H54 (cell line): ENCODE data around the gene SH3BGRL3.

ENCODE experiments used
- DNase-seq: peaks from one replicate; pipeline ENCODE4 v3.0.0; 2011; ENCODE audit warnings: low spot score, mixed read lengths; ENCODE audit not compliant: insufficient read length
- FAIRE-seq: peaks from 3 replicates; lab custom pipeline; 2011; peaks lifted over from hg19 to GRCh38; lab: Jason Lieb, UNC
- POLR2A ChIP-seq: IDR thresholded peaks from 2 replicates; pipeline ENCODE4 v1.6.1; 2011; ENCODE audit warnings: low read depth, mild to moderate bottlenecking, low read length

SH3BGRL3 gene

DNA sequence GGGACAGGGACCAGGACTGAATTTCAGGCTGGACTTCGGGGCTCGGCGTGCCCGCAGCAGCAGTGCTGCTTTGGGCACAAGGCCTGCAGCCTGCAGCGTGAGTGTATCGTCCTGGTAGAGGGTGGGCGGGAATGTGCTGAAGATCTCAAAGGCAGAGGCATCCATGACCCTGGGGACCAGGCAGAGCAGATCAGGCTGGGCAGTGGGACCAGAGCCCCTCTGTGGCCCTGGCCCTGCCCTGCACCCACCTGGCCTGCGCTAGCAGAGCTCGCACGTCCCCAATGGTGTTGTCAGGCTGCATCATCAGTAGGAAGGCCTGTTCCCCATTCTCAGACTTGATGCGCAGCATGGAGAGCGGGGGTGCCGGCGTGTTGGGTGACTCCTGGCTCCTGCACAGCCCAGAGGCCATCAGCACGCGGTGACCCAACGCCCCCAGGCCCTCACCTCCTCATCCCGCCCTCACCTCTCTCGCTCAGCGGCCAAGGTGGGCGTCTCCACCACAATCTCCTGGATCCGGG is 2.6 kb downstream of the SH3BGRL3 start:
- no peak for TF ChIP-seq POLR2A
- FAIRE-seq (no peak), DNase-seq (no peak)

DNA sequence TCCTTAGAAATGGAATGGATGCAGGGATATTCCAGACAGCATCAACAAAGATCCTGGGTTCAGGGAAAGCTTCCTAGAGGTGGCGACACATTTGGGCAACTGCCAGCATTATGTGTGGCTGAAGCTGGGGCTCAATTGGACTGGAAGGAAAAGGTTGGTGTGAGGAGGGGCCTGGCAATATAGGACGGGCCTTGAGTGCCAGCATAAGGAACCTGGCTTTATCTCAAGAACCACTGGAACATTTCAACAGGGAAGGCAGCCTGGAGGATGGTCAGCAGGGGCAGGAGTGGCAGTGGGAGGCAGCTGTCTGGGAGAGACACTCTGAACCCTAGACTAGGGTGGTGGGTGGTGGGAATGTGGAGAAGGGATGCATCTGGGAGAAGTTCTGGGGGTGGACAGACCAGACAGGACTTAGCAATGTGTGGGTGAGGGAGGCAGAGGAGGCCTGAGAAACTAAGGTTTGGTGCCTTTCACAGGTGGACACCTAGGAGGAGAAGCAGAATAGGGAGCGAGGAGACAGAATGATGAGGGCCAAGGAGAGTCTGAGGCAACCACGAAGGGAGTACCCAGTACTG is 3.5 kb downstream of the SH3BGRL3 start:
- no peak for FAIRE-seq
- no peak for DNase-seq
- TF ChIP-seq POLR2A, result no peak

DNA sequence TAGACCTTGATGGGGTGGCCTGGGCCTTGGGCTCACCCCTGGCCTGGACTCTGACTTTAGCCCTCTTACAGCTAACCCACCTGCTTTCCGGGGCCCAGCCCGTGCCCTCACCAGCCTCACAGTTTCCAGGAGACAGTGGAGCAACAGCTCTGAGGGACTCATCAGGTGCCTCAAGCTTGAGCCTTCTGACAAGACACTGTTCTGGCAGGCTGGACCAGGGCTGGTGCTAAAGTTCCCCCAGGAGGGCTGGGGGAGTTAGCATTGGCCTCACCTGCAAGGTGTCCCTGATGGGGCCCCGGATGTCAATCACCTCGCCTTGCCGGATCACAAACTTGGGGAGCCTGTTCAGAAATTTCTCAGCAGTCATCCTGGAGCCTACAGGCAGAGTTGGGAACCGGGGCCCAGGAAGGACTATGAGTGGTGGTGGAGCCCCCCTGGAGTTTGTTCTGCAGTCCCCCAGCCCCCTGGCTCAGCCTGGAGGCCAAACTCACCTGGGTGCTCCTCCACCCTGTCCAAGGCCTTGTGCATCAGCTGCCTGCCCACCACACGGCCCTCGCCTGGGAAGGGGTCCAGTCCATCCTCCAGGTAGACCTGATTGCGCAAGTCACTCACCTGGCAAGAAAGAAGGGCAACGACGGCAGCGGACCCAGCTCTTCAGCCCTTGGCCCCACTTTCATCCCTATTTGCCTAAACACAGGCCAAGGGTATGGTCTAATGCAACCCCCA is 4.1 kb downstream of the SH3BGRL3 start:
- DNase-seq, result no peak
- no peak for TF ChIP-seq POLR2A
- no peak for FAIRE-seq

DNA sequence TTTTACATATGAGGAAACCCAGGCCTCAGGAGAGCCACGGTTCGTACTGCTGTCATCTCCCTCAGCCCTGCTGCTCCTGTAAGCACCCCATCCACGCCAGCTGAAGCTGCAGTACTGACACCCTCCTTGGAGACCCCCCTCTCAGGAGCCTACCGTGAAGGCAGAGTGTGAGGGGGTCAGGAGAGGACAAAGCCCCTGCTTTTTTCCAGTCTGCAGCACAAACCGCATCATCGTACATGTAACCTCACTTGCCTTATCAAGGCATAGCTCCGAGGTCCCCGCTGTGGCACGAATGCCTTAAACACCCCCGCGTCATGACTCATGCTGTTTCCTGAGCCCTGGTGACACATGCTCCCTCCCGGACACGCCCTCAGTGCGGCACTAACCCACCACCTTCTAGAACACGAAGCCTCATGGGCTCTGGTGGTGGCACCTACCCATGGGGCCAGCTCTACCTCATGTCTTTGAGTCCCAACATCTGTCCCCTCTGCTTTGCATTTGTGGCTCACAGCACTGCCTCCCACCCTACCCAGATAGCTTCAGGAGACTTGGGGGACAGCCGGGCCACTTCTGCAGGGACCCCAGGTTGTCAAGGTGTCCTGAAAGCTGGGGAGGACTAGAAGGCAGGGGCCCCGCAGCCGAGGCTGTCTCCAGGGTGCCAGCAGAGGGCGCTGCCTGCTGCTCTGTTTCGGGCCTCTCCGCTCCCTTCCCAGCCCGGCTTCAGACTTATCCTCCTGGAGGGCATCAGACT is 4.9 kb downstream of the SH3BGRL3 start:
- DNase-seq (peak; percentile 82), FAIRE-seq (peak; percentile 53)
- no peak for TF ChIP-seq POLR2A

DNA sequence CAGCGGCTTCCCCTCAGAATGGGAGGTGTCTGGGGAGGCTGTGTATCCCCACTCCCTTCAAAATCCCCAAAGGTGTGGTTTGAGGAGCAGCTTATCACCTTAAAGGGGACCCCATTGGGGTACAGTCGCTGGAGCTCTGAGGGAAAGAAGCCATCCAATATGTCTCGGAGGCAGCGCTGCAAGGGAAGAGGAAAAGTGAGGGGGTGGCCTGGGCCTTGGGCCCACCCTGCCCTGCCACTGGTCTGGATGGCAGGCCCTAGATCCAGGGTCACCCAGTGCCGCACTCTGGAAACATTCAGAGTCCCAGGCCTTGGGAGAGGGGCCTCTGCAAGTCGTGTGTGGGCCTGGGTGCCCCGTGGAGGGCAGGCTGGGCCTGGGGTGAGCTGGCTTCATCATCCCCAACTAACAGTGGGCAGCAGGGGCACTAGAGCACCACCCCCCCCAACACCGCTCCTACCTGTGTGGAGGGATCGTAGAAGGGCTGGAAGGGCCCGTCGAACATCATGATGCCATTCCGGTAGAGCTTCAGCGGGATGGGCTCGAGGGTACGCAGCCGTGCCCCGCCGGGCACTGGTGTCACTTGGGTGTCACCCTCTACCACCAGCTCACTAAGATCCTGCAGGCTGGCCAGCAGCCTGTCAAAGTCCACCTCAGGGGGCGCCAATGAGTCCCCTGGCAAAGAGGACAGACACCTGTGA is 5.6 kb downstream of the SH3BGRL3 start:
- no peak for TF ChIP-seq POLR2A
- no peak for FAIRE-seq
- DNase-seq, result no peak

DNA sequence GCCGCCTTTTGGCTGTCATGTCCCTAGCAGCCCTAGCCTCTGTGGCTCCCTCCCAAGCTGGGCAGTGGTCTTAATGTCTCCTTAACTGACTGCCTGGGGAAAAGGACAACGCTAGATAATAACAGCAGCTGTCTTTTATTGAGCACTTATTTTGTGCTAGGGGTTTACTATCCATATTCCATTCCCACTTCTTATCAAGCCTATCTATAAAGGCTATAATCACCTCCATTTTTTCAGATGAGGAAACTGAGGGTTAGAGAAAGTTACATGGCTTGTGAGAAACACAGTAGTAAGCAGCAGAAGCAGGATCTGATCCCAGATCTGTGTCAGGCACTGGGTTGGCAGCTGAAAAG is 6.2 kb downstream of the SH3BGRL3 start:
- no peak for TF ChIP-seq POLR2A
- FAIRE-seq, result no peak
- no peak for DNase-seq

DNA sequence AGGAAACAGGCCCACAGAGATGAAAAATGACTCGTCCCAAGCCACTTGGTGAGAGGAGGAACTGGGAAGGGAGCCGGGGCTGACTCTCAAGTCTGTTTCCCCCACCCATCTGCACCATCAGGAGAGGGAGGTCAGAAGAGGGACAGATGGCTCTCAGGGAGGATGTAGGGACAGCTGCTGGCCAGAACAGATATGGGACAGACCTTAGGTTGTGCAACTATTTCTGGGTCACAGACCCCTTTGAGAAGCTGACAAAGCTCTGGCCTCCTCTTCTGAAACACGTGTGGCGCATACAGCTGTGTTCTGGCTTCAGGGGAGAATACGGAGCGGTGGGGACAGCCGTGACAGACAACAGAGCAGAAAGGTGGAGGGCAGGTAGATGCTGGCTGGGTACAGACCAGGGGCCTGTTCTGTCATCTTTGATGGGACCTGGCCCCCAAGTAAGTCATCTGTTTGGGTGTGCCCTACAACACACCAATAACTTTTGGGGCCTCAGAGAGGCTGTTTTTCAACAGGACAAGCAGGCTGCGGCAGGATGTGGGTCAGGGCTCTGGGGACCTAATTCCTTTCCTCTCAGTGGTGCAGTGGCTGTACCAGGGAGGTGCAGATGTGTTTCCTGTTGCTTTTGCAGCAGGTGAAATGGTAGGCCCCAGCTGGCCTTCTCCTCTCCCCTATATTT is 7.3 kb downstream of the SH3BGRL3 start:
- no peak for DNase-seq
- no peak for FAIRE-seq
- TF ChIP-seq POLR2A, result no peak

DNA sequence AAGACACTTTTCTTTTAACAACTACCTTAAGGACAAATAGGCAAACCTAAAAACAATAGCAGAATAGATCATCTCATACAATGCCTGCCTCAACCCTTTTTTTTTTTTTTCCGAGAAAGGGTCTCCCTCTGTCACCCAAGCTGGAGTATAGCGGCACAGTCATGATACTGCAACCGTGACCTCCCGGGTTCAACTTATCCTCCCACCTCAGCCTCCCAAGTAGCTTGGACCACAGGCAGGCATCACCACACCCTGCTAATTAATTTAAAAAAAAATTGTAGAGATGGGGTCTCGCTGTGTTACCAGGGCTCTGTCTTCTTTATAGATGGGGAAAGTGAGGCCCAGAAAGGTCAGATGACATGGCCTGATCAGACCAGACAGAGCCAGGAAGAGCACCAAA is 7.9 kb downstream of the SH3BGRL3 start:
- no peak for TF ChIP-seq POLR2A
- no peak for FAIRE-seq
- DNase-seq, result no peak

DNA sequence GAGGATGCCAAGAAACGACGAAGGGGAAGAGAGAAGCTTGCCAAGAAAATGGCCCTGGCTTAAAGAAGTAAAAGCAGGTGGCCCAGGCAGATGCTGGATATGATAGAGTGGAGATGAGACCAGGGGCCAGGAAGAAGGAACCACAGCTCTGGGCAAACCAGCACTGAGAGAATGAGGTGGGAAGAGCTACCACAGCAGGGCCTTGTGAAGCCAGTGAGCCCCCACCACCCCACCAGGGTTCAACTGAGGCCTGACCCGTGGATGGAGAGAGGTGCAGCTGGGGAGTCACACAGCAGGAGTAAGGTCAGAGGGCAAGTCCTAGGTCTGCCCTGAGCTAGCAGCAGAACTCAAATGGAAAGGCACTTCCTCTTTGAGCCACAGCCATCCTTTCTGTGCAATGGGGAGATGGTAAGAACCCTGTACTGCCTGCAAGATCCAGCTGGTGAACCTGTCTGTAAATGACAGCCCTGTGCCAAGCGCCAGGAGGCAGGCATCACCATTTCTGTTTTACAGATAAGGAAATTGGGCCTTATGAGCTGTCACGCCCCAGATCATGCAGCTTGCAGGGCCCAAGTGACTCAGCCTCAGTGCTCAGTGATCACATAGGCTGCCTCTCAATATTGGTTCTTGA is 8.5 kb downstream of the SH3BGRL3 start:
- TF ChIP-seq POLR2A, result no peak
- FAIRE-seq (no peak), DNase-seq (no peak)

DNA sequence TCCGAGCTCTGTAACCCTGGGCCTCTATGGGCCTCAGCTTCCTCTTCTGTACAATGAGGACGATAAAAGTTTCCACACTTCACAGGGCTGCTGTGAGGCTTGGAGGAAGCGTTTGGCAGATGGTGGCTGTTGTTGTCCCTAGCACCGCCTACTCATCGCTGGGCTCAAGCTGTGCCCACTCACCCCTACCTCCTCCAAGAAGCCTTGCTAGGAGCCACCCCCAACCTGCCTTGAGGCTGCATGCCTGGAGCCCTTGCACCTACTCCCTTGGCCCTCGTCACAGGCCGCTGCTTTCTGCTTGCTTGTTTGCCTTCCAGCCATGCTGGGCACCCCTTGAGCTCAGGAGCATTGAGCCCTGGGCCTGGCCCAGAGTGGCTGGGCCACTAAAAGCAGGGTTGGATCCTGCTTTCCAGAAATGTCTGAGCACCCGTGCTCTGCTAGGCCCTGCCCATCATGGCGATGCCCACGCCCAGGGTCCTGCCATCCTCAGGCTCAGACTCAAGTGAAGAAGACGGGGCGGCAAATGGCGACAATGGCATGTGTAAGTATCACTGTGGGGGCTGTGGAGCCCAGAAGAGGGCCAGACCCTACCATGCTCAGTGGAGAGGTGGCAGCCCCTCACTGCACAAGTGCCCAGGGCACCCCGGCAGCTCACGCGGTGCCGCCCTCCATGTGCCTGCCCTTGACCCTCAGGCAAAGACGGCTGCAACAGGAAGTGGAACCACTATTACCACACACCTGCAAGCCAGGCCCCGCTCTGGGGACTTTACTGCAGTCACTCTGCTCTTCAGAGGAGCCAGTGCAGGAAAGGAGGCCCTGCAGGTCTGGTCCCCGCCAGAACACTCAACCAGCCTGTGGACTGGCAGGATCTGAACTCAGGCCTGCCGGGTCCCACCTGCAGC is 9.5 kb downstream of the SH3BGRL3 start:
- FAIRE-seq (no peak), DNase-seq (no peak)
- no peak for TF ChIP-seq POLR2A

DNA sequence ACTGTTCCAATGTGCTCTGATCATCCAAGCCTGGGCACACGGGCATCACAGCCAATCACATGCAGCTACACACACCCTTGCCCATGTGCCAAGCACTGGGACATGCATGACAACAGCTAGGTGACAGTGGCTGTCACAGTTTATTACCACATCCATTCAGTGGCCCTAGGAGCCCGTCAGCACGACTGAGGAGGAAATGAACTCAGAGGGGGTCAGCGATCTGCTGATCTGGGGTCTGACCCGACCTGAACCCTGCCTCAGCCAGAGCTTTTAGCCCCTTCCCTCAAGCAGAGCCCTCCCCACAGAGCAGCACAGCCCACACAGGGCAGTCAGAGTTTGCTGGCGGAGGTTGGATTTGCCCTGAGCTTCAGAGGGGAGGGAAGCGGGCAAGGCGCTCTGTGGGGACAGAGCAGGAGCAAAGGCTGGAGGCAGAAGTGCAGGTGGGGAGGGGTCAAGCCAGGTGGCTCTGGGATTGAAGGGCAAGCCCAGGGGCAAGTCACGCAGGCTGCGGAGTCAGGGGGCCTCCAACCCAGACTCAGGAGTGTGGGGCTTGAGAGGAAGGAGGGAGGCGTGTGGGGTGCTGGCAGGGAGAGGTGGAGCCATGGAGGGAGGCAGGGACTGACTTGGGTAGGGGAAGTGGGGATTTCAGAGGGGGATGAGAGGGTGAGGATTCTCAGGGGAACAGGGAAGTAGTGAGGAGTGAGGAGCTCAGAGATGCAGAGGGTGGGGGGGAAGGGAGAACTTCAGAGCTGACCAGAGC is 10.4 kb downstream of the SH3BGRL3 start:
- TF ChIP-seq POLR2A, result no peak
- FAIRE-seq, result no peak
- no peak for DNase-seq
